CD4-positive, alpha-beta T cell treated with Interleukin-1 beta for 1 hour (primary cell): Measurements from ENCODE around the gene PAPLN.
"Not testable (repeated sequence)": the region's sequence is repeated elsewhere in the genome, so short reads cannot be mapped to it uniquely, and the experiment has no call there.

Source experiments
- DNase-seq, 2 donors: peaks; one replicate each; pipeline ENCODE4 v3.0.0-alpha.2; 2020 to 2022

The PAPLN gene

GRCh38 chr14:73305499-73305898 lies 68.2 kb downstream of the PAPLN start:
- DNase-seq: no peak

- DNase-seq: no peak
Observed at GRCh38 chr14:73307261-73307660, 70.0 kb downstream of the PAPLN start.

- not testable (repeated sequence) for DNase-seq
Observed at GRCh38 chr14:73309207-73309606, 71.9 kb downstream of the PAPLN start.

GRCh38 chr14:73311708-73312030 lies 74.4 kb downstream of the PAPLN start:
- DNase-seq: no peak

GRCh38 chr14:73312687-73313086 lies 75.4 kb downstream of the PAPLN start:
- DNase-seq: no peak

GRCh38 chr14:73313151-73313550 lies 75.8 kb downstream of the PAPLN start:
- DNase-seq: no peak

- no peak for DNase-seq
Observed at GRCh38 chr14:73323896-73324399, 86.6 kb downstream of the PAPLN start.
